ENCODE results near the gene LGR5. TPM values are rescaled to one million over a fixed set of nuclear protein-coding genes. Genes with fewer than 3 reads are reported as not detected.
"Not testable (repeated sequence)": the region's sequence is repeated elsewhere in the genome, so short reads cannot be mapped to it uniquely, and the experiment has no call there.

Gene LGR5
- total RNA-seq, 1 experiment from 2014 or later, result not detected

- Histone ChIP-seq H3K9ac (ENCODE audit: low read length) (no peak overlapping the region), H3K27ac (ENCODE audit: low read length) (no peak overlapping the region), H3K4me3 (ENCODE audit: low read length) (no peak overlapping the region), H3K36me3 (ENCODE audit: insufficient read depth, low read length) (no peaks in the 10 kb centered on the region), H3K4me2 (ENCODE audit: low read depth, low read length, poor library complexity, severe bottlenecking) (no peak overlapping the region), H4K20me1 (ENCODE audit: insufficient read depth, low read depth, low read length) (no peaks in the 10 kb centered on the region), H3K4me1 (ENCODE audit: low read length) (no peaks in the 10 kb centered on the region), H3K79me2 (ENCODE audit: low read length) (no peaks in the 10 kb centered on the region), H3K27me3 (ENCODE audit: low read length) (no peaks in the 10 kb centered on the region), H2AFZ (ENCODE audit: low read length) (no peak overlapping the region), H3K9me3 (ENCODE audit: low read length) (no peaks in the 10 kb centered on the region), H3K9me2 (replicated peaks; ENCODE audit: insufficient read depth, low read length) (no peaks in the 10 kb centered on the region)
- no peak for DNase-seq
Observed at GRCh38 chr12:71474791-71475190, 35.2 kb downstream of the LGR5 start.

GRCh38 chr12:71475280-71475679 lies 35.7 kb downstream of the LGR5 start:
- no peak for DNase-seq
- H3K27me3 ChIP-seq (ENCODE audit: low read length), result no peaks in the 10 kb centered on the region
- no peak overlapping the region for H3K27ac ChIP-seq (ENCODE audit: low read length)

GRCh38 chr12:71476513-71476912 lies 36.9 kb downstream of the LGR5 start:
- H4K20me1 ChIP-seq (ENCODE audit: insufficient read depth, low read depth, low read length), result no peaks in the 10 kb centered on the region
- no peaks in the 10 kb centered on the region for H3K9me3 ChIP-seq (ENCODE audit: low read length)
- no peaks in the 10 kb centered on the region for H3K79me2 ChIP-seq (ENCODE audit: low read length)
- no peak overlapping the region for H3K4me3 ChIP-seq (ENCODE audit: low read length)
- H3K36me3 ChIP-seq (ENCODE audit: insufficient read depth, low read length), result no peaks in the 10 kb centered on the region
- no peak overlapping the region for H2AFZ ChIP-seq (ENCODE audit: low read length)
- no peak overlapping the region for H3K9ac ChIP-seq (ENCODE audit: low read length)
- no peak overlapping the region for H3K27ac ChIP-seq (ENCODE audit: low read length)
- no peaks in the 10 kb centered on the region for H3K4me1 ChIP-seq (ENCODE audit: low read length)
- H3K4me2 ChIP-seq (ENCODE audit: low read depth, low read length, poor library complexity, severe bottlenecking), result no peak overlapping the region
- no peaks in the 10 kb centered on the region for H3K27me3 ChIP-seq (ENCODE audit: low read length)
- DNase-seq, result no peak
- no peaks in the 10 kb centered on the region for H3K9me2 ChIP-seq (replicated peaks; ENCODE audit: insufficient read depth, low read length)

More at GRCh38 chr12:71475280-71475679, 35.7 kb downstream of the LGR5 start:
- Histone ChIP-seq H3K4me3 (ENCODE audit: low read length) (no peak overlapping the region), H3K4me1 (ENCODE audit: low read length) (no peaks in the 10 kb centered on the region), H3K36me3 (ENCODE audit: insufficient read depth, low read length) (no peaks in the 10 kb centered on the region), H4K20me1 (ENCODE audit: insufficient read depth, low read depth, low read length) (no peaks in the 10 kb centered on the region), H3K9ac (ENCODE audit: low read length) (no peak overlapping the region), H3K9me2 (replicated peaks; ENCODE audit: insufficient read depth, low read length) (no peaks in the 10 kb centered on the region), H2AFZ (ENCODE audit: low read length) (no peak overlapping the region), H3K9me3 (ENCODE audit: low read length) (no peaks in the 10 kb centered on the region), H3K79me2 (ENCODE audit: low read length) (no peaks in the 10 kb centered on the region), H3K4me2 (ENCODE audit: low read depth, low read length, poor library complexity, severe bottlenecking) (no peak overlapping the region)

- H3K4me3 ChIP-seq (ENCODE audit: low read length), result no peak overlapping the region
- H3K79me2 ChIP-seq (ENCODE audit: low read length), result no peaks in the 10 kb centered on the region
- H4K20me1 ChIP-seq (ENCODE audit: insufficient read depth, low read depth, low read length), result no peaks in the 10 kb centered on the region
- H3K9me2 ChIP-seq (replicated peaks; ENCODE audit: insufficient read depth, low read length), result no peaks in the 10 kb centered on the region
- no peaks in the 10 kb centered on the region for H3K36me3 ChIP-seq (ENCODE audit: insufficient read depth, low read length)
- no peaks in the 10 kb centered on the region for H3K27me3 ChIP-seq (ENCODE audit: low read length)
- H3K4me2 ChIP-seq (ENCODE audit: low read depth, low read length, poor library complexity, severe bottlenecking), result no peak overlapping the region
- H3K9ac ChIP-seq (ENCODE audit: low read length), result no peak overlapping the region
- H3K9me3 ChIP-seq (ENCODE audit: low read length), result no peaks in the 10 kb centered on the region
- no peak for DNase-seq
- H2AFZ ChIP-seq (ENCODE audit: low read length), result no peak overlapping the region
- H3K27ac ChIP-seq (ENCODE audit: low read length), result no peak overlapping the region
- no peaks in the 10 kb centered on the region for H3K4me1 ChIP-seq (ENCODE audit: low read length)
Observed at GRCh38 chr12:71477609-71478008, 38.0 kb downstream of the LGR5 start.

- H3K27me3 ChIP-seq (ENCODE audit: low read length), result no peaks in the 10 kb centered on the region
- no peaks in the 10 kb centered on the region for H3K36me3 ChIP-seq (ENCODE audit: insufficient read depth, low read length)
- no peaks in the 10 kb centered on the region for H3K4me1 ChIP-seq (ENCODE audit: low read length)
- no peaks in the 10 kb centered on the region for H4K20me1 ChIP-seq (ENCODE audit: insufficient read depth, low read depth, low read length)
- H2AFZ ChIP-seq (ENCODE audit: low read length), result no peak overlapping the region
- H3K79me2 ChIP-seq (ENCODE audit: low read length), result no peaks in the 10 kb centered on the region
- H3K4me2 ChIP-seq (ENCODE audit: low read depth, low read length, poor library complexity, severe bottlenecking), result no peak overlapping the region
- H3K9ac ChIP-seq (ENCODE audit: low read length), result no peak overlapping the region
- no peak overlapping the region for H3K4me3 ChIP-seq (ENCODE audit: low read length)
- no peak overlapping the region for H3K27ac ChIP-seq (ENCODE audit: low read length)
- H3K9me2 ChIP-seq (replicated peaks; ENCODE audit: insufficient read depth, low read length), result no peaks in the 10 kb centered on the region
- DNase-seq, result no peak
- H3K9me3 ChIP-seq (ENCODE audit: low read length), result no peaks in the 10 kb centered on the region
Observed at GRCh38 chr12:71478270-71478669, 38.7 kb downstream of the LGR5 start.

GRCh38 chr12:71484272-71484905 lies 44.8 kb downstream of the LGR5 start:
- no peaks in the 10 kb centered on the region for H3K4me1 ChIP-seq (ENCODE audit: low read length)
- no peaks in the 10 kb centered on the region for H3K36me3 ChIP-seq (ENCODE audit: insufficient read depth, low read length)
- no peaks in the 10 kb centered on the region for H3K79me2 ChIP-seq (ENCODE audit: low read length)
- no peak overlapping the region for H3K9ac ChIP-seq (ENCODE audit: low read length)
- H3K9me3 ChIP-seq (ENCODE audit: low read length), result no peaks in the 10 kb centered on the region
- no peak for DNase-seq
- H2AFZ ChIP-seq (ENCODE audit: low read length), result no peak overlapping the region
- H4K20me1 ChIP-seq (ENCODE audit: insufficient read depth, low read depth, low read length), result no peaks in the 10 kb centered on the region
- no peaks in the 10 kb centered on the region for H3K27me3 ChIP-seq (ENCODE audit: low read length)
- H3K4me2 ChIP-seq (ENCODE audit: low read depth, low read length, poor library complexity, severe bottlenecking), result no peak overlapping the region
- H3K4me3 ChIP-seq (ENCODE audit: low read length), result no peak overlapping the region
- H3K9me2 ChIP-seq (replicated peaks; ENCODE audit: insufficient read depth, low read length), result no peaks in the 10 kb centered on the region
- no peak overlapping the region for H3K27ac ChIP-seq (ENCODE audit: low read length)

- H3K4me2 ChIP-seq (ENCODE audit: low read depth, low read length, poor library complexity, severe bottlenecking); H3K9ac ChIP-seq (ENCODE audit: low read length); DNase-seq; H3K27ac ChIP-seq (ENCODE audit: low read length); H3K9me3 ChIP-seq (ENCODE audit: low read length); H3K9me2 ChIP-seq (replicated peaks; ENCODE audit: insufficient read depth, low read length); H3K27me3 ChIP-seq (ENCODE audit: low read length); H3K79me2 ChIP-seq (ENCODE audit: low read length); H2AFZ ChIP-seq (ENCODE audit: low read length); H4K20me1 ChIP-seq (ENCODE audit: insufficient read depth, low read depth, low read length); H3K4me3 ChIP-seq (ENCODE audit: low read length); H3K4me1 ChIP-seq (ENCODE audit: low read length); H3K36me3 ChIP-seq (ENCODE audit: insufficient read depth, low read length): not testable (repeated sequence)
Observed at GRCh38 chr12:71490844-71491243, 51.2 kb downstream of the LGR5 start.

- no peak for DNase-seq
- Histone ChIP-seq H3K9me2 (replicated peaks; ENCODE audit: insufficient read depth, low read length) (no peaks in the 10 kb centered on the region), H3K9me3 (ENCODE audit: low read length) (no peaks in the 10 kb centered on the region), H3K4me3 (ENCODE audit: low read length) (no peak overlapping the region), H3K27ac (ENCODE audit: low read length) (no peak overlapping the region), H3K36me3 (ENCODE audit: insufficient read depth, low read length) (no peaks in the 10 kb centered on the region), H3K4me1 (ENCODE audit: low read length) (no peaks in the 10 kb centered on the region), H2AFZ (ENCODE audit: low read length) (no peak overlapping the region), H3K9ac (ENCODE audit: low read length) (no peak overlapping the region), H4K20me1 (ENCODE audit: insufficient read depth, low read depth, low read length) (no peaks in the 10 kb centered on the region), H3K27me3 (ENCODE audit: low read length) (no peaks in the 10 kb centered on the region), H3K79me2 (ENCODE audit: low read length) (no peaks in the 10 kb centered on the region), H3K4me2 (ENCODE audit: low read depth, low read length, poor library complexity, severe bottlenecking) (no peak overlapping the region)
Observed at GRCh38 chr12:71492604-71493003, 53.0 kb downstream of the LGR5 start.

- Histone ChIP-seq H3K9me2 (replicated peaks; ENCODE audit: insufficient read depth, low read length) (no peaks in the 10 kb centered on the region), H3K27me3 (ENCODE audit: low read length) (no peaks in the 10 kb centered on the region), H3K4me1 (ENCODE audit: low read length) (peaks cover 13% of the 10 kb centered on the region), H3K9ac (ENCODE audit: low read length) (no peak overlapping the region), H4K20me1 (ENCODE audit: insufficient read depth, low read depth, low read length) (no peaks in the 10 kb centered on the region), H3K27ac (ENCODE audit: low read length) (no peak overlapping the region), H3K4me2 (ENCODE audit: low read depth, low read length, poor library complexity, severe bottlenecking) (no peak overlapping the region), H3K9me3 (ENCODE audit: low read length) (no peaks in the 10 kb centered on the region), H3K4me3 (ENCODE audit: low read length) (no peak overlapping the region), H3K36me3 (ENCODE audit: insufficient read depth, low read length) (no peaks in the 10 kb centered on the region), H2AFZ (ENCODE audit: low read length) (no peak overlapping the region), H3K79me2 (ENCODE audit: low read length) (no peaks in the 10 kb centered on the region)
- no peak for DNase-seq
Observed at GRCh38 chr12:71499834-71500233, 60.2 kb downstream of the LGR5 start.
